Psoas muscle (tissue), 8 donors: ENCODE results near the gene NEK5. TPM values are rescaled to one million over a fixed set of nuclear protein-coding genes. Genes with fewer than 3 reads are reported as not detected.
"Not testable (repeated sequence)": the region's sequence is repeated elsewhere in the genome, so short reads cannot be mapped to it uniquely, and the experiment has no call there.

Experiments used
- ATAC-seq, 4 donors: fragments of 200-7000 bp; cut with Tn5 transposase; one replicate each; pipeline ENCODE4 v1.9.1; 2020; ENCODE audit warnings: moderate library complexity in 3 of 4, mild to moderate bottlenecking in 2 of 4
- DNase-seq, 2 donors: peaks; one replicate each; pipeline ENCODE4 v3.0.0-alpha.2; 2020
- H3K27ac ChIP-seq: fragments of 200-600 bp; one replicate; pipeline ENCODE4 v1.8.0; 2022
- H3K27me3 ChIP-seq, 3 donors: fragments of 200-600 bp in 1 of 3; one replicate each; pipeline versions ENCODE4 v1.6.1 to v1.8.0; 2013 to 2022; ENCODE audit warnings: low read length in 2 of 3, mild to moderate bottlenecking in 2 of 3, moderate library complexity in 1 of 3; ENCODE audit not compliant: insufficient read depth in 3 of 3
- H3K36me3 ChIP-seq, 2 donors: fragments of 200-600 bp in 1 of 2; one replicate each; pipeline versions ENCODE4 v1.6.1 to v1.8.0; 2013 to 2022; ENCODE audit warnings: low read depth in 1 of 2, mild to moderate bottlenecking in 1 of 2, moderate library complexity in 1 of 2; ENCODE audit not compliant: insufficient read depth in 1 of 2
- H3K4me1 ChIP-seq: fragments of 200-600 bp; one replicate; pipeline ENCODE4 v1.8.0; 2022
- H3K4me3 ChIP-seq: fragments of 200-600 bp; one replicate; pipeline ENCODE4 v1.8.0; 2022; ENCODE audit warnings: mild to moderate bottlenecking
- H3K9me3 ChIP-seq: fragments of 200-600 bp; one replicate; pipeline ENCODE4 v1.8.0; 2022
- CTCF ChIP-seq: fragments of 200-600 bp; IDR thresholded peaks from one replicate; pipeline ENCODE4 v1.8.0; 2022; ENCODE audit warnings: antibody characterized with exemption
- WGBS, 3 donors: extraction: QIAGEN DNeasy Blood & Tissue Kit; methylation state at CpG; one replicate each; pipeline versions ENCODE4 v1.1.6 to v1.1.7; 2013; 5-methylcytosine and 5-hydroxymethylcytosine counted together
- intact Hi-C, 2 donors: fragments of 100-400 bp; cut with DNase I; formaldehyde crosslinking; loops; one replicate each; pipeline versions ENCODE4 v1.11.0 to v1.14.2; 2022
- polyA plus RNA-seq, 3 donors: library from polyadenylated mRNA; stranded (reverse); fragments of 200-250 nt; gene quantifications; one replicate each; pipeline ENCODE4 v1.2.3, GENCODE V29; 2013
- total RNA-seq, 4 donors: library from RNA; stranded (reverse); fragmentation: NEBNext Ultra II Directional in 2 of 4; extraction: Animal tissue kit (Norgen Biotek cat#: 25700) in 2 of 4; gene quantifications; one replicate each; pipeline versions ENCODE4 v1.2.1 to v1.2.4, GENCODE V29; 2021 to 2023
- donor health status: healthy with polysubstance abuse.
- donor health status: DM: no; HTN: no; CAD: no; lungs with moderate emphysema.
- donor health status: Bipolar disorder and iron deficiency.
- donor health status: healthy.
- donor health status: DM: yes; HTN: yes; CAD: no.
- donor health status: DM: no; HTN: no; CAD: no.
- donor health status: DM: no; HTN: no; CAD: no.
- donor health status: DM: yes; HTN: yes; CAD: no.

The NEK5 gene
- total and polyA plus RNA-seq, 7 donors: 0.03 to 0.48 (median 0.05) TPM; not detected in 4

GRCh38 chr13:52061587-52061986, 67.3 kb downstream of the NEK5 start:
- WGBS, 3 donors: 13 to 22% (median 16%) methylated on average over 3 of the region's 3 CpGs
- intact Hi-C loops: no loop called here

DNA sequence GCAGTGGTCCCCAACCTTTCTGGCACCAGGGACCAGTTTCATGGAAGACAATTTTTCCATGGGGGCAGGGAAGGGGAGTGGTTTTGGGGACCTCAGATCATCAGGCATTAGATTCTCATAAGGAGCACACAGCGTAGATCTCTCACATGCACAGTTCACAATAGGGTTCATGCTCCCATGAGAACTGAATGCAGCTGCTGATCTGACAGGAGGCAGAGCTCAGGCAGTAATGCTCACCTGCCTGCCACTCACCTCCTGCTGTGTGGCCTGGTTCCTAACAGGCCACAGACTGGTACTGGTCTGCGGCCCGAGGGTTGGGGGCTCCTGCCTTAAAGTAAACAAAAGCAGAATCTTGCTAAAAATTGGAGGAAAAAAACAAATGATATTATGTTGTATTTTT, 67.8 kb downstream of the NEK5 start:
- H3K9me3 ChIP-seq, H3K4me3 ChIP-seq, DNase-seq, ATAC-seq, H3K36me3 ChIP-seq, H3K27ac ChIP-seq, intact Hi-C loops, H3K27me3 ChIP-seq, H3K4me1 ChIP-seq: not testable (repeated sequence)
- WGBS, 3 donors: 76 to 84% (median 83%) methylated on average over 3 of the region's 3 CpGs

More at GRCh38 chr13:52061587-52061986, 67.3 kb downstream of the NEK5 start:
- Histone ChIP-seq H3K27ac (no peak overlapping the region), H3K4me3 (no peak overlapping the region), H3K36me3 (no peaks in the 10 kb centered on the region), H3K9me3 (peaks cover under 1% of the 10 kb centered on the region), H3K4me1 (no peaks in the 10 kb centered on the region), H3K27me3 (no peaks in the 10 kb centered on the region)
- TF ChIP-seq CTCF: no peak
- DNase-seq (no peak), ATAC-seq (no peak)

DNA sequence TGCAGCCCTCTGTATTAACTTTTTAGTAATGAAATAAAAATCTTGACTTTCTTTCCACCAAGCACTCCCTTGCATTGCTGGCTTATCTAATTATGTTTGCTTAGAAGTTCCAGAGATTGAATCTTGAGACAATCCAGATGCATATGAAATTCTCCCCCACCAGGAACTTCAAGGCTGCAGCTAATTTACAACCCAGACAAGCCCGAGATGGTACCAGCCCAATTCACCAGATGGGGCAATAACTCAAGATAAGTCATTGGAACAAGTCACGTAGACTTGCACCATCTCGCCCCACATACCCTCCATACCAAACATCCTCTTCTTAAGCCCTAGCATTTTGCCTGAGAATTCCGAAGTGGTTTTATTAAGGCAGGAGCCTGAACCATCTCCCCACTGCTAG, 75.4 kb downstream of the NEK5 start:
- ATAC-seq (no peak), DNase-seq (no peak)
- H3K9me3 ChIP-seq: no peaks in the 10 kb centered on the region
- H3K36me3 ChIP-seq: no peaks in the 10 kb centered on the region
- no peak for TF ChIP-seq CTCF
- H3K27me3 ChIP-seq: no peaks in the 10 kb centered on the region
- no peak overlapping the region for H3K4me3 ChIP-seq
- H3K27ac ChIP-seq: no peak overlapping the region
- H3K4me1 ChIP-seq: no peaks in the 10 kb centered on the region
- intact Hi-C loops: no loop called here
- WGBS, 3 donors: 39 to 67% (median 60%) methylated on average over 4 of the region's 4 CpGs

- H3K27ac ChIP-seq: no peak overlapping the region
- DNase-seq (no peak), ATAC-seq (no peak)
- 80 to 85% (median 81%) methylated on average over 7 of the region's 7 CpGs for WGBS, 3 donors
- no peak overlapping the region for H3K4me3 ChIP-seq
- intact Hi-C loops: no loop called here
- H3K9me3 ChIP-seq: no peaks in the 10 kb centered on the region
- TF ChIP-seq CTCF: no peak
- H3K27me3 ChIP-seq: no peaks in the 10 kb centered on the region
- no peaks in the 10 kb centered on the region for H3K4me1 ChIP-seq
- no peaks in the 10 kb centered on the region for H3K36me3 ChIP-seq
Measured at GRCh38 chr13:52051400-52051799, 77.5 kb downstream of the NEK5 start.

GRCh38 chr13:52048516-52048915, 80.4 kb downstream of the NEK5 start:
- no peaks in the 10 kb centered on the region for H3K4me1 ChIP-seq
- TF ChIP-seq CTCF: no peak
- H3K27ac ChIP-seq: no peak overlapping the region
- intact Hi-C loops: no loop called here
- DNase-seq (no peak), ATAC-seq (no peak)
- H3K4me3 ChIP-seq: no peak overlapping the region
- no peaks in the 10 kb centered on the region for H3K27me3 ChIP-seq
- H3K9me3 ChIP-seq: no peaks in the 10 kb centered on the region
- H3K36me3 ChIP-seq: no peaks in the 10 kb centered on the region
- 53 to 58% (median 57%) methylated on average over 2 of the region's 2 CpGs for WGBS, 3 donors
